H9 (cell line): Measurements from ENCODE around the gene ARHGAP29. TPM values are rescaled to one million over a fixed set of nuclear protein-coding genes. Genes with fewer than 3 reads are reported as not detected.

Source experiments
- DNase-seq: peaks from one replicate; pipeline ENCODE4 v3.0.0-alpha.2; 2017
- H2AFZ ChIP-seq: one replicate; pipeline ENCODE4 v1.6.1; 2013; ENCODE audit warnings: mild to moderate bottlenecking, low read length, control low read depth, moderate library complexity
- H2AK5ac ChIP-seq: 2 replicates; pipeline ENCODE4 v1.6.1; 2013; ENCODE audit warnings: low read length, control low read depth, mixed read lengths; ENCODE audit not compliant: insufficient read length
- H2BK120ac ChIP-seq: one replicate; pipeline ENCODE4 v1.6.1; 2013; ENCODE audit warnings: low read depth, mild to moderate bottlenecking, low read length, control low read depth, inconsistent platforms; ENCODE audit not compliant: poor library complexity, severe bottlenecking
- H2BK12ac ChIP-seq: 2 replicates; pipeline ENCODE4 v1.6.1; 2013; ENCODE audit warnings: low read length, control low read depth, mixed read lengths, low read depth; ENCODE audit not compliant: insufficient read length
- H2BK15ac ChIP-seq: 2 replicates; pipeline ENCODE4 v1.6.1; 2013; ENCODE audit warnings: low read depth, low read length, control low read depth
- H2BK20ac ChIP-seq: one replicate; pipeline ENCODE4 v1.6.1; 2013; ENCODE audit warnings: low read depth, mild to moderate bottlenecking, low read length, control low read depth, inconsistent platforms; ENCODE audit not compliant: poor library complexity, severe bottlenecking
- H2BK5ac ChIP-seq: 2 replicates; pipeline ENCODE4 v1.6.1; 2013; ENCODE audit warnings: low read length, control low read depth, mixed read lengths; ENCODE audit not compliant: insufficient read length
- H3K14ac ChIP-seq: 2 replicates; pipeline ENCODE4 v1.6.1; 2013; ENCODE audit warnings: low read length, control low read depth; ENCODE audit not compliant: insufficient read depth
- H3K18ac ChIP-seq: 2 replicates; pipeline ENCODE4 v1.6.1; 2013; ENCODE audit warnings: low read depth, mild to moderate bottlenecking, mixed read lengths, low read length, control low read depth; ENCODE audit not compliant: insufficient read length
- H3K23ac ChIP-seq: 2 replicates; pipeline ENCODE4 v1.6.1; 2013; ENCODE audit warnings: low read length, control low read depth, mixed read lengths, low read depth; ENCODE audit not compliant: insufficient read length
- H3K23me2 ChIP-seq: 2 replicates; pipeline ENCODE4 v1.6.1; 2013; ENCODE audit warnings: low read depth, mild to moderate bottlenecking, mixed read lengths, low read length, control low read depth; ENCODE audit not compliant: insufficient read length, poor library complexity, severe bottlenecking
- H3K27ac ChIP-seq: 2 replicates; pipeline ENCODE4 v1.5.1; 2013; ENCODE audit warnings: low read length, control low read depth, mixed read lengths, low read depth; ENCODE audit not compliant: insufficient read length
- H3K27me3 ChIP-seq: 2 replicates; pipeline ENCODE4 v1.6.1; 2013; ENCODE audit warnings: low read length, control low read depth, inconsistent platforms; ENCODE audit not compliant: insufficient read depth
- H3K4ac ChIP-seq: 2 replicates; pipeline ENCODE4 v1.6.1; 2013; ENCODE audit warnings: low read depth, mild to moderate bottlenecking, control low read depth, inconsistent platforms, low read length, moderate library complexity
- H3K4me1 ChIP-seq: 2 replicates; pipeline ENCODE4 v1.6.1; 2013; ENCODE audit warnings: low read length, control low read depth, inconsistent platforms; ENCODE audit not compliant: insufficient read depth
- H3K4me2 ChIP-seq: 2 replicates; pipeline ENCODE4 v1.6.1; 2013; ENCODE audit warnings: low read length, control low read depth, mixed read lengths; ENCODE audit not compliant: insufficient read length, insufficient read depth
- H3K56ac ChIP-seq: 2 replicates; pipeline ENCODE4 v1.6.1; 2013; ENCODE audit warnings: low read depth, mild to moderate bottlenecking, mixed read lengths, low read length, control low read depth; ENCODE audit not compliant: insufficient read length
- H3K79me1 ChIP-seq: 2 replicates; pipeline ENCODE4 v1.6.1; 2013; ENCODE audit warnings: low read depth, mild to moderate bottlenecking, moderate library complexity, low read length, control low read depth, inconsistent platforms; ENCODE audit not compliant: insufficient read depth, poor library complexity, severe bottlenecking
- H3K79me2 ChIP-seq: 2 replicates; pipeline ENCODE4 v1.6.1; 2013; ENCODE audit warnings: low read length, control low read depth, inconsistent platforms; ENCODE audit not compliant: insufficient read depth
- H3K9ac ChIP-seq: 2 replicates; pipeline ENCODE4 v1.6.1; 2013; ENCODE audit warnings: low read length, control low read depth, mixed read lengths; ENCODE audit not compliant: insufficient read length; ENCODE audit errors: extremely low read depth
- H3K9me3 ChIP-seq: one replicate; pipeline ENCODE4 v1.6.1; 2013; ENCODE audit warnings: low read depth, low read length, inconsistent platforms; ENCODE audit not compliant: control insufficient read depth
- H3T11ph ChIP-seq: one replicate; pipeline ENCODE4 v1.6.1; 2013; ENCODE audit warnings: mild to moderate bottlenecking, low read length, control low read depth, inconsistent platforms
- H4K20me1 ChIP-seq: one replicate; pipeline ENCODE4 v1.6.1; 2013; ENCODE audit not compliant: control insufficient read depth, insufficient read length, insufficient read depth
- H4K5ac ChIP-seq: 2 replicates; pipeline ENCODE4 v1.6.1; 2013; ENCODE audit warnings: low read depth, mild to moderate bottlenecking, mixed read lengths, low read length, control low read depth; ENCODE audit not compliant: insufficient read length
- H4K8ac ChIP-seq: replicated peaks from 2 replicates; pipeline ENCODE4 v1.6.1; 2013; ENCODE audit warnings: low read length, control low read depth, mixed read lengths, low read depth; ENCODE audit not compliant: insufficient read length
- H4K91ac ChIP-seq: 2 replicates; pipeline ENCODE4 v1.6.1; 2013; ENCODE audit warnings: low read depth, mild to moderate bottlenecking, moderate library complexity, mixed read lengths, low read length, control low read depth; ENCODE audit not compliant: insufficient read length
- H3K27ac Mint-ChIP-seq, 3 experiments: 2 replicates in 2 of 3; 3 replicates in 1 of 3; pipeline ENCODE4 v1.8.0; 2020 to 2021; ENCODE audit warnings: mixed read lengths in 3 of 3, mild to moderate bottlenecking in 1 of 3, moderate library complexity in 1 of 3
- H3K27me3 Mint-ChIP-seq: 2 replicates; pipeline ENCODE4 v1.8.0; 2021; ENCODE audit warnings: low read depth, mild to moderate bottlenecking, moderate library complexity, mixed read lengths
- H3K36me3 Mint-ChIP-seq, 3 experiments: 2 replicates in 2 of 3; 3 replicates in 1 of 3; pipeline ENCODE4 v1.8.0; 2020 to 2021; ENCODE audit warnings: low read depth in 3 of 3, mixed read lengths in 3 of 3; ENCODE audit not compliant: insufficient read depth in 1 of 3
- H3K4me1 Mint-ChIP-seq, 2 experiments: 2 replicates each; pipeline ENCODE4 v1.8.0; 2020; ENCODE audit warnings: mixed read lengths in 2 of 2
- H3K4me3 Mint-ChIP-seq, 2 experiments: 2 replicates in 1 of 2; 3 replicates in 1 of 2; pipeline ENCODE4 v1.8.0; 2020 to 2021; ENCODE audit warnings: mild to moderate bottlenecking in 2 of 2, mixed read lengths in 2 of 2, moderate library complexity in 1 of 2
- H3K9me3 Mint-ChIP-seq, 2 experiments: 2 replicates in 1 of 2; 3 replicates in 1 of 2; pipeline ENCODE4 v1.8.0; 2020; ENCODE audit warnings: mild to moderate bottlenecking in 2 of 2, mixed read lengths in 2 of 2, moderate library complexity in 1 of 2
- WGBS: extraction: QIAGEN DNeasy Blood & Tissue Kit; methylation state at CpG from one replicate; pipeline ENCODE4 v1.1.7; 2013; ENCODE audit warnings: missing lambda C conversion rate, low lambda C conversion rate, mixed read lengths; ENCODE audit not compliant: insufficient read length; ENCODE audit errors: extremely low coverage; 5-methylcytosine and 5-hydroxymethylcytosine counted together
- total RNA-seq: library from RNA; stranded (reverse); gene quantifications from 2 replicates; pipeline ENCODE4 v1.2.1, GENCODE V29; 2021
- TF ChIP-seq, protein P1 (sequence below): fragments of 200-600 bp; sonication (generic); conservative IDR thresholded peaks from 3 replicates; pipeline ENCODE4 v1.8.0; 2021; ENCODE audit warnings: antibody characterized with exemption, mild to moderate bottlenecking

Gene ARHGAP29
- total RNA-seq, 1 experiment from 2014 or later = 1.3 TPM

DNA sequence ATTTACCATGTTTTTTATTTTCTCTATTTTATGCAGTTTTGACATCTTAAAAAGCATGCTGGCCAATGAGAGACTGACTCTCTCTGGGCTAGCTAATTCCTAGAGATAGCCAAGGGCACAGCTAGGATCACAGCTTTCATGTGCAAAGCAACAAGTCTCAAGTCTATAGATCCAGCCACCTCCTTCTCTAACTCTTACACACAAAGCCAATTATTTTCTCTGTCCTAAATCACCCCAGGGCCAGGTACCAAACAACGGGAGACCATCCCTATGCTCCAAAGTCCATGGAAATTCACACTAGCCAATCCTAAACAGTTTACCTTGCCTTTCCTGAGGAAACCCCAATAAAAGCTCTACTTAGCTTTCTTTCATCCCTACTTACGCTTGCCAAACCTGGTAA is 38.0 kb downstream of the ARHGAP29 start:
- peaks cover 12 to 14% of the 10 kb centered on the region in 2 experiments for H3K4me1 Mint-ChIP-seq
- H3K27ac Mint-ChIP-seq = peak overlapping the region in 1 of 3 experiments; percentile 50; a peak in 2 of 7 replicates
- TF ChIP-seq, protein P1, sequence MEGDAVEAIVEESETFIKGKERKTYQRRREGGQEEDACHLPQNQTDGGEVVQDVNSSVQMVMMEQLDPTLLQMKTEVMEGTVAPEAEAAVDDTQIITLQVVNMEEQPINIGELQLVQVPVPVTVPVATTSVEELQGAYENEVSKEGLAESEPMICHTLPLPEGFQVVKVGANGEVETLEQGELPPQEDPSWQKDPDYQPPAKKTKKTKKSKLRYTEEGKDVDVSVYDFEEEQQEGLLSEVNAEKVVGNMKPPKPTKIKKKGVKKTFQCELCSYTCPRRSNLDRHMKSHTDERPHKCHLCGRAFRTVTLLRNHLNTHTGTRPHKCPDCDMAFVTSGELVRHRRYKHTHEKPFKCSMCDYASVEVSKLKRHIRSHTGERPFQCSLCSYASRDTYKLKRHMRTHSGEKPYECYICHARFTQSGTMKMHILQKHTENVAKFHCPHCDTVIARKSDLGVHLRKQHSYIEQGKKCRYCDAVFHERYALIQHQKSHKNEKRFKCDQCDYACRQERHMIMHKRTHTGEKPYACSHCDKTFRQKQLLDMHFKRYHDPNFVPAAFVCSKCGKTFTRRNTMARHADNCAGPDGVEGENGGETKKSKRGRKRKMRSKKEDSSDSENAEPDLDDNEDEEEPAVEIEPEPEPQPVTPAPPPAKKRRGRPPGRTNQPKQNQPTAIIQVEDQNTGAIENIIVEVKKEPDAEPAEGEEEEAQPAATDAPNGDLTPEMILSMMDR = no peak
- H2BK20ac ChIP-seq = no peak overlapping the region
- H3T11ph ChIP-seq = no peak overlapping the region
- no peaks in the 10 kb centered on the region for H3K27me3 Mint-ChIP-seq
- H3K9me3 ChIP-seq = no peaks in the 10 kb centered on the region
- no peak overlapping the region for H3K56ac ChIP-seq
- H4K20me1 ChIP-seq = no peaks in the 10 kb centered on the region
- no peak overlapping the region for H3K4ac ChIP-seq
- no peaks in the 10 kb centered on the region for H3K79me2 ChIP-seq
- no peak overlapping the region for H2BK15ac ChIP-seq
- no peaks in the 10 kb centered on the region for H3K79me1 ChIP-seq
- H3K9ac ChIP-seq = no peak overlapping the region
- no peak overlapping the region for H2BK120ac ChIP-seq
- no CpG with 5 or more reads among the region's 2 CpGs for WGBS
- H2AFZ ChIP-seq = no peak overlapping the region
- no peak overlapping the region for H2BK5ac ChIP-seq
- H2AK5ac ChIP-seq = no peak overlapping the region
- H3K23me2 ChIP-seq = no peaks in the 10 kb centered on the region
- no peak overlapping the region for H4K91ac ChIP-seq
- DNase-seq = no peak
- no peaks in the 10 kb centered on the region for H3K36me3 Mint-ChIP-seq
- no peak overlapping the region for H3K4me3 Mint-ChIP-seq
- H4K5ac ChIP-seq = no peak overlapping the region
- no peak overlapping the region for H4K8ac ChIP-seq
- no peak overlapping the region for H3K18ac ChIP-seq
- H3K27me3 ChIP-seq = no peaks in the 10 kb centered on the region
- H3K9me3 Mint-ChIP-seq = no peaks in the 10 kb centered on the region
- H3K4me1 ChIP-seq = no peaks in the 10 kb centered on the region
- H3K27ac ChIP-seq = no peak overlapping the region
- no peak overlapping the region for H2BK12ac ChIP-seq
- no peak overlapping the region for H3K14ac ChIP-seq
- H3K4me2 ChIP-seq = no peak overlapping the region
- H3K23ac ChIP-seq = no peak overlapping the region
